HG02588 (cell line): Measurements from ENCODE around the gene ILF3.
"Not testable (repeated sequence)": the region's sequence is repeated elsewhere in the genome, so short reads cannot be mapped to it uniquely, and the experiment has no call there.

Experiments used
- ATAC-seq: cut with Tn5 transposase; IDR thresholded peaks from one replicate; pipeline ENCODE4 v1.9.1; 2021; ENCODE audit warnings: mild to moderate bottlenecking, moderate library complexity; ENCODE audit not compliant: unreplicated experiment

ILF3 gene

DNA sequence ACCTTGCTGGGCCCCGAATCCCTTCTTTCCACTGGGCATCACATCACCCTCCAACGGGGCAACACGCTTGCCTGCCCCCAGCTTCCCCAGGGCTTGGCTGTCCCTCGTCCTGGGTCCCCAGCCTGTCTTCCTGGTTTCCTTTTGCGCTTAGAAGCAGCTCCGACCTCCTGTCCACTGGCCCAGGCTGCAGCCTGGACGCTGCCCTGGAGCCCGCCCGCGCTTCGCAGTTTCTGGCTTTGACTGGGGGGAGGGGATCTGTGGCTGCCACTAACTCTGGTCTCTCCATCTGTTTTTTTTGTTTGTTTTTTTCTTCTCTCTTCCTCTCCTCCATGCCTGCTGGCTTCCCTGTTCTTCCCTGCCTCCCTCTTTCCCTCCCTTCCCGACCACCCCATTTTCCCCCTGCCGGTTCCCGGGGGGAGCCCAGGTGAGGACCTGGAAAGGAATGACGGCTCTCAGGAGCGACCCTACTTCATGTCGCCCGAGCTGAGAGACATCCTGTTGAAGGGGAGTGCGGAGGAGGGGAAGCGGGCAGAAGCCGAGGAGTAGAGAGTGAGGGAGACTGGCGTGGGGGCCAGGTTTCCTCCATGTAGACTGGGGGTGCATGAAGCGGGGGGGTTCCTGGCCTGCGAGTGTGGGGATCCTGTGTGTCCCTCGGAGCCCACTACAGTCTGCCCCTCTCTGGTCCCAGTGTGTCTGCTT lies 11.5 kb upstream of the ILF3 start:
- no peak for ATAC-seq

DNA sequence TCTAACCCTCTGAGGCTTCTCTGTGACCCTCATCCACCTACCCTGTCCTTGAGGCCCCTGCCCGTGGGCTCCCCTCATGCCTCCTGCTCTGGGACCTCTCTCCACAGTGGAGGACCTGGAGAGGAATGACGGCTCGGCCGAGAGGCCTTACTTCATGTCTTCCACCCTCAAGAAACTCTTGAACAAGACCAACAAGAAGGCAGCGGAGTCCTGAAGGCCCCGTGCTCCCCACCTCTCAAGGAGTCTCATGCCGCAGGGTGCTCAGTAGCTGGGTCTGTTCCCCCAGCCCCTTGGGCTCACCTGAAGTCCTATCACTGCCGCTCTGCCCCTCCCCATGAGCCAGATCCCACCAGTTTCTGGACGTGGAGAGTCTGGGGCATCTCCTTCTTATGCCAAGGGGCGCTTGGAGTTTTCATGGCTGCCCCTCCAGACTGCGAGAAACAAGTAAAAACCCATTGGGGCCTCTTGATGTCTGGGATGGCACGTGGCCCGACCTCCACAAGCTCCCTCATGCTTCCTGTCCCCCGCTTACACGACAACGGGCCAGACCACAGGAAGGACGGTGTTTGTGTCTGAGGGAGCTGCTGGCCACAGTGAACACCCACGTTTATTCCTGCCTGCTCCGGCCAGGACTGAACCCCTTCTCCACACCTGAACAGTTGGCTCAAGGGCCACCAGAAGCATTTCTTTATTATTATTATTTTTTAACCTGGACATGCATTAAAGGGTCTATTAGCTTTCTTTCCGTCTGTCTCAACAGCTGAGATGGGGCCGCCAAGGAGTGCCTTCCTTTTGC lies 10.8 kb upstream of the ILF3 start:
- ATAC-seq: no peak

DNA sequence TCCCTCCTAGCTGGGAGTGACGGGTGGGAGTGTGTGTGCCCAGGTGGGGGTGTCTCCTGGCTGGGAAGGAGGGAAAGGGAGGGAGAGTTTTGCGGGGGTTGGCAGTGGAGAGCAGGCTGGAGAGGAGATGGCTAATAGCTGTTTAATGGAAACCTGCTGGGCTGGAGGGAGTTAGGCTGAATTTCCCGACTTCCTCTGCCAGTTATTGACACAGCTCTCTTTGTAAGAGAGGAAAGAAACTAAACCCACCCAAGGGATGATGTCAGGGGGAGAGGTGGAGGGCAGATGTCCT lies 10.2 kb upstream of the ILF3 start:
- no peak for ATAC-seq

DNA sequence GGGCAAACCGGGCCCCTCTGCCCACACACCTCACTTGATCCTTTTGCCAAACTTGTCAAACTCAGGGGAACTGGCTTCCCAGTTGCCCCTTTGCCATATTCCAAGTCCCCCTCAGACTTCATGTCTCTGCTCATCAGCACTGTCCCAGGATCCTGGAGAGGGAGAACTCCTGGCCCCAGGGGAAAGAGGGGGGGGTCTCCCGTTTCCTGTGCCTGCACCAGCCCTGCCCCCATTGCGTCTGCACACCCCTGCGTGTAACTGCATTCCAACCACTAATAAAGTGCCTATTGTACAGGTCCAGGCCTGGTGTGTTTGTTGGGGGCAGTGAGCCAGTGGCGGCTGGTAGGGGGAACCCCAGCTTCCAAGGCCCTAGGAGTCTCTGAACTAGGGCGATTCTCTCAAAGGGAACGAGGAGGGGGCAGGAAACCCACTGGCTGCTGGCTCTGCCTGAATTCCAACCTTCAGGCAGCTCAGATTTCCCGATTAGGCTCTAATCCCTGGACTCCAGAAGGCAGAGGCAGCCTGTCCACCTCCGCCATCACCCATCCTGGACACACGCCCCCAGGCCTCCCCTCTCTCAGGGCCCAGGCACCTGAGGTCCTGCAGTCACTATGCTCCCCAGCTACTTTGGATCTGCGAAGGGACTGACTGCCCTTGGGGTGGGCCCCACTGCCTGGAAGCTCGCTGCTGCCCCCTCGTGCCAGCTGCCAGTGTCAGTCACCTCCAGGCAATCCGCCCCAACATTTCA lies 9.7 kb upstream of the ILF3 start:
- ATAC-seq: no peak

DNA sequence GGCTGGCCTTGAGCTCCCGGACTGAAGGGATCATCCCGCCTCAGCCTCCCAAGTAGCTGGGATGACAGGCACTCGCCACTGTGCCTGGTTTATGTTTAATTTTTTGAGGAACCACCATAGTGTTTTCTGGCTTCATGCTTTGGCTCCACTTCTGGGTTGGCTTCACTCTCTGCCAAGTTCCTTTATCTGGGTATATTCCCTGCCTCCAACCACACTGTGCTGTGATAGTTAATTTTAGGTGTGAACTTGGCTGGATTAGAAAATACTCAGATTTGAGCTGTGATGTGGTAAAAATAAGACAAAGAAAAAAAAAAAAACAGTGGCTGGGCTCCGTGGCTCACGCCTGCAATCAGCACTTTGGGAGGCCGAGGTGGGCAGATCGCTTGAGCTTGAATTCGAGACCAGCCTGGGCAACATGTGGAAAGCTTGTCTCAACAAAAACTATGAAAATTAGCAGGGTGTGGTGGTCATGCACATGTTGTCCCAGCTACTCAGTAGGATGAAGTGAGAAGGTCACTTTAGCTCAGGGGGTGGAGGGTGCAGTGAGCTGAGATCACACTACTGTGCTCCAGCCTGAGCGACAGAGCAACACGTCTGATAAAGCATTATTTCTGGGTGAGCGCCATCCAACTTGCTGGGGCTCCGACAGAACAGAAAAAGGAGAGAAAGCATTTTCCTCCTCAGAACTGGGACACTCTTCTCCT lies 7.5 kb upstream of the ILF3 start:
- no peak for ATAC-seq

DNA sequence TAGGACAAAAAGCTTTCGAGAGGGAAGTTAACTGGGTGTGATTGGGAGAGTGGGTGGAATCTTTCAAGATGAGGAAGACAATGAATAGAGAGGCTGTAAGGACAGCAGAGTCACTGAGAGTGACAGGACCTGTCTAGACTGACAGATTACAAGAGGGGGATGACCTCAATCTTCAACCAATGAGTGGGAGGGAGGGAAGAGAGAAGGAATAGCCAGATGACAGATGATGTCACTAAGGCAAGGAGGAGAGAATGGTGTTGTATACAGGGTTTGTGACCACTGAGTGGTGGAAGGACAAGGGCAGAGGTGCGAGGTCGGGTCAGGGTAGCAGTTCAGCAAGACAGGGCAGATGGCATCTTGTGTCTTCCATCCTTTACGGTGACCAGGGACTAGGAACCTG lies 5.8 kb upstream of the ILF3 start:
- ATAC-seq: no peak

DNA sequence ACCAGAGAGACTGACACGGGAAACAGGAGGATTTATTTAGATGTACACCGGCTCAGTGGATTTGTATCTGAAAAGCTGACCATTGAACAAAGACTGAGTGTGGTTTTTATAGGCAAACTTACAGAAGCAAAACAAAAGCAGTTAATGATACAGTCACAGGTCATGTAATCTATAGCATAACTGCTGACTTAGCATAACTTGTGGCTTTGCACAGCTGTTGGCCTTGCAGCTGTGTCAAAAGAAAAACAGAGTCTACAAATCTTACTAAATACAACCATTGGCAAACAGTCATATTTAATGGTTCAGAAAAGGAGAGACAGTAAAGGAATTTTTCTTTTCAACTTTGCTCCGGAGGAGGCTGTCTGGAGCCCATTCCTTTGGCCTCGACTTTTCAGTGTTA lies 2.3 kb upstream of the ILF3 start:
- ATAC-seq: no peak

DNA sequence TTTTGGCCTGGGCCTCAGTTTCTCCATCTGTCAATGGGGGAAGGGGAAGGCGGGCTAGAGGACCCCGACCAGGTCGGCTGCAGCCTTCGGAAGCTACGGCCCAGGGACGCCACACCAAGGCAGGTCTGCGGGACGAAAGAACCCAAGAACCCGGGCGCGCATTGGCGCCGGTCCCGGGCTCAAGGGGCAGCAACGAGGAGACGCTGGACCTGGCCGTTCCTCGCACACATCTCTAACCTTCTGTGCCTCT lies 739 bp upstream of the ILF3 start:
- no peak for ATAC-seq

DNA sequence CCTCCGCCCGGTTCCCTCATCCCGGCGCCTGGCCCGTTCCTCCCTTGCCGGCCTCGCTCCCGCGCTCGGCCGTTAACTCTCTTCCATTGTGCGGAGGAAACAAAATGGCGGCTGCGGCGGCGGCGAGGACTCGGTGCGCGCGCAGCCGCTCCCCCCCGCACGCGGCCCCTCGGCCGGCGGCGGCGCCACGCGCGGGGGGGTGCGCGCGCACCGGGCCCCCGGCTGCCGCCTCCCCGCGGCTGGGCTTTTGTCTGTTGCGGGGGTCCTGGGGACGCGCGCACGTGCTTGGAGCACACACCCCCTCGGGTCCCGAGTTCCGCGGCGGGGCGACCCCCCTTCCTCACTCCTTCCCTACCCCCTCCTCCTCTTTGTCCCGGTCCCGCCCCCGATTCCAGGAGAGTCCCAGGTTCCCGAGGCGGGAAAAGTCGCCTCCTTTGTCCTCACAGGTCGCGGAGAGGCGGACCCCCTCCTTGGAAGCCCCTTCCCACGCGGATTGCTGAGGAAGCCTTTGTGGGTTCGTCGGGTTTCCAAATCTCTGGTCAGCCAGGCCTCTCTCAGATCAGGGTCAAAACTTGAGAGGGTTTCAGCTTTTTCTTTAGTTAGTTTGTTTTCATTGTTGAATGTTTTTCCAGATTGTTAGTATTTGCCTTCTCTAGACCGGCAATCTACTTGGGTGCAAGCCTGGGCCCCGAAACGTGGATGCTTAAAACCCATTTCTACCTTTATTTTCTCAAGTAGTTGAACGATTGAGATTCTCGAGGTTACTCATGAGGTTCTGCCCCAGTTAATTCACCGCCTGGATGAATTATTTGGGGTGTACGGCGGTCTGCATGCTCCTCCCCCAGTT lies 687 bp downstream of the ILF3 start:
- no peak for ATAC-seq

DNA sequence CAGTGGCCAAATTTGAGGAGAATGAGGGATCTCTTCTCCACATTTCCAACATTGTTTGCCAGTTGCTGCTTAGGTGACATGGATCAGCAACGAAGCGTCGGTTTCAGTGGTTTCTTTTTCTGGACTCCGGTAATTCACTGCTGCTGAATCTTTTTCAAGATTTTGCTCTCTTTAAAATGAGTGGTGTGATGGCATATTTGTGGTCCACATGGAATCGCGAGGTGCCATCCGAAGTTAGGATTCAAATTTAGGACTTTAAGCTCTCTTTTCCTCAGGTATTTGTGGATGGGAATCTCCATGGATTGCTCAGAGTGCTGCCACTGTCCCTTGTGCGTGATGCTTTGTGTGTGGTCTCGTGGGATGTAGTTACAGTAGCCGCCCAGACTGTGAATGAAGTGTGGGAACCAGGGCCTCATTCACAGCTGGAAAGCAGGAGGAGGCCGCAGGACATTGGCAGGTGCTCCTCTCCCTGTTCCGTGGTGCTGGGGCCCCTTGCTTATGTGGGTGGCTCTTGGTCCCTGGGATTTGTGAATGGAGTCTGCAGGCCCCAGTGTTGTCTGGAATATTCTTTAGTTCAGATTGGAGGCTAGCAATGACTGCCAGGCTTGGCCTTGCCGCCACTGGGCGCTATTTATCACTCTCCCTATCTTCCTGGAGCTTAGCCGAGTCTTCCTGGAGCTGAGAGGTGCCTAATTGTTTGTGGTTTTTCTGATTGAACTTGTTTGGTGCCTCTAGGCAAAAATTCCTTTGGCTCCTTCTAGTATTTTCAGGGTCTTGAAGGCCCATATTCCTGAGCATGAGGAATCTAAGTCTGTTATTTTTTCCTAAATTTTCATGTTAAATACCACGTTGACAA lies 1.5 kb downstream of the ILF3 start:
- no peak for ATAC-seq

DNA sequence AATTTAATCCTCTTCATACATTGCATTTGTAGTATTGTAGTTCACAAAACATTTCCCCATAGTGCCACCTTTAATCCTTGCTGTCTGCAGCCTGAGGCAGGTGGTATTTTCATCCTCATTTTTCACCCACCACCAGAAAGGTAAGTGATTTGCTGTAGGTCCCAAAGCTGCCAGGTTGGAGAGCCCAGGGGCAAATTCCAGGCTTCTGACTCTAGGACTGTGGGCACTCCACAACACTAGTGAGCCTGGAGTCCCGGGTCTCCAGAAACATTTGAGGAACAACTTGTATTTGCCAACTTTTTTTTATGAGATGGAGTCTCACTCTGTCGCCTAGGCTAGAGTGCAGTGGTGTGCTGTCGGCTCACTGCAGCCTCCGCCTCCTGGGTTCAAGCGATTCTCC lies 6.2 kb downstream of the ILF3 start:
- no peak for ATAC-seq

DNA sequence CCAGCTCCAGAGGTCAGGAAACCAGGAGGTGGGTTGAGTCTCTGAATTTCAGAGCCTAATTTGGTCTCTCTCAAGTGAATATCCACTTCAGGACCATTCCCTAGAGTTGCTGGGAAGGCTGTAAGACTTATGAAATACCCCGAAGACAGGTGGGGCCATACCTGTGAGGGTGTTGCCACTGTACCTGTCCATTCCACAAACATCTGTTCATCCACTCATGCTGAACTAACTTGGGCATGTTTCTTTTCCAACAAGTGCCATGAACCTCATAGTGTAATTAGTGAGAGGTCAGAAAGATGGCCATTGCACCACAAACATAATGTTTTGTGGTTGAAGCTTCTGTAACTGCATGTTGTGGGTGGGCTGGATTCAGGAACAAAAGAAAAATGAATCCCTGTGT lies 7.8 kb downstream of the ILF3 start:
- ATAC-seq: no peak

DNA sequence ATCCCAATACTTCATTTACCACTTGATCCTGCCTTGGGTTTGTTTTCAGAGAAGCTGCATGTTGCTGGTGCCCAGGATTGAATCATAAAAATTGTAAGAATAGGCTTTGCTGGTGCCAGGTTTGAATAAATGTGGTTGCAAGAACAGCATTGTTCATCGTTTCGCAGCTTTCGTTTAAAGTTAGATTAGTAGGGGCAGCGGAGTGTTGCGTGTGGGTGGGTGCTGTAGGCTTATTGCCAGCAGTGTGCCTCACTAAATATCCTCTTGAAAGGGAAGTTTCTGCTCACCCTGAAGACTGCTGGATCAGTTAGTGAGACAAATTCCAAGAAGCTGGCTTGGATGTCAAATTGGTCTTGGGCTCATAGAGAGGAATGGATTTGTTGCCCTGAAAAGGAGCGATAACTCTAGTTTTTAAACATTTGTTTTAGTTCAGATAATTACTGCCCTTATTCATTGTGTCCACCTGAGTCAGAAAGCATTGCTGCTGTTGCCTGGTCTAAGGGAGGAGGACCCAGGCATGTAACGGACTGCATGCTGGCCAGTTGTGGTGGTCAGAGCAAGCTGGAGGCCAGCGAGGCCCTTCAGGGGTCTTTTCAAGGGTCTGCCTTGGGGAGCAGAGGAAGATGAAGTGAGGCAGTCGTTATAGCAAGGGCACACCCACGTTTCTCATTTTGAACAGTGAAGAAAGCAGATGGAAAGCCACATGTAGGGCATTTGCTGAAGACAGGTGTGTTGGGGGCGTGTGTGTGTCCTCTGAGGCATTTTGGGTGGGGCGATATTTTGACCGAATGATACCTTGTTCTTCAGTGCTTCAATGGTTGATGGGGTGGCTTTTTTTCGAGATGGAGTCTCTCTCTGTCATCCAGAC lies 8.5 kb downstream of the ILF3 start:
- ATAC-seq: no peak

DNA sequence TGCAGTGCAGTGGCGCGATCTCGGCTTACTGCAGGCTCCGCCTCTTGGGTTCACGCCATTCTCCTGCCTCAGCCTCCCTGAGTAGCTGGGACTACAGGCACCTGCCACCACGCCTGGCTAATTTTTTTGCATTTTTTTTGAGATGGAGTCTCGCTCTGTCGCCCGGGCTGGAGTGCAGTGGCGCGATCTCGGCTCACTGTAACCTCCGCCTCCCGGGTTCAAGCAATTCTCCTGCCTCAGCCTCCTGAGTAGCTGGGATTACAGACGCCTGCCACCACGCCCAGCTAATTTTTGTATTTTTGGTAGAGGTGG lies 9.1 kb downstream of the ILF3 start:
- ATAC-seq: not testable (repeated sequence)

DNA sequence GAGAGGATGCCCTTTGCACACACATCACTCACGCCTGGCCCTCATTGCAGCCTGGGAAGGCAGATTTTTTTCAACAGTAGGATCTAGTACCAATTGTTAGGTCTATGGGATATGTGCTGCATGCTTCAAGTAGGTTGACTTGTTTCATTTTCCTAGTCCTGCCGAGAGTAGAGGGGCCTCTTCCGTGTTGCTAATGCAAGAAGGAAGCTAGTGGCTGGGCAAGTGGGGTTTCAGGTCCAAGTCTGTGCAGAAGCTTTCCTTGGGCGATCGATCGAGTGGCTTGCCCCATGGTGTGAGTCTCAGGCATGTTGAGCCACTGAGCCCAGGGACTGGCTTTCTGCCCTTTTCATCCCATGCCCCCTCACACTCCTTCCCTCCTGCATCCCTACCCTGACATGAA lies 13.7 kb downstream of the ILF3 start:
- ATAC-seq: no peak

DNA sequence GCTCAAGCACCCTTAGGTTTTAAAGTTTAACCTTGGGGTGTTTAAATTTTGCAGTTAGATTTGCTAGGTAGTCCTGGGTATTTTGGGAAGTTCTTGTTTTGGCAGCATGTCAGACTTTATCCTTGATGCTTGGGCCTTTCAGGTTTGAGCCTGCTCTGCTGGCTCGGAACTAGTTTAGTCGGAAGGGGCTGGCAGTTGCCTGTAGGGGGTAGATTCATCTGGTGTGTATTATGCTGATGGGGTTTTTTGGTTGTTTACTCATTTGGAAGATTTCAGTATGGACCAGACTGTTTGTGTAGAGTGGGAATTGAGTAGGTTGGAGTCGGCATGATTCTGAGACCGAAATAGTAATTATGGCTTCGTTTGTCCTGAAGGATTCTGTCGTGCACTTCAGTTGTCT lies 15.1 kb downstream of the ILF3 start:
- ATAC-seq: no peak

DNA sequence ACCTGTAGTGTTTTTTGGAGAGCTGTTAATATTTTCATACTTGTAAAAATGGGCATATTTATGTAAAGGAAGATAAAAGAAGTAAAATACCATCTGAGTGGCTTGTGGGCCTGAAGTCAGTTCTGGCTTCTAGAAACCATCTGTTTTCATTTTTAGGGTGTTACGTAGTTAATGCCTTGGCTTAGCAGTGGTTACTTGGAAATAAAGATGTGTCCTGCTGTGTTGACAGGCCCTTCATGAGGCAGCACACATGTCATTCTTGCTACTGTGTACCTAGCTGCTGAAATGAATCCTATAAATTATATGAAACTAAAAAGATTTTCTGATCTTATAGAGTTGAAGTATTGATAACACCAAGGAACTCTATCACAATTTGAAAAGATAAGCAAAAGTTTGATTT lies 16.0 kb downstream of the ILF3 start:
- no peak for ATAC-seq

DNA sequence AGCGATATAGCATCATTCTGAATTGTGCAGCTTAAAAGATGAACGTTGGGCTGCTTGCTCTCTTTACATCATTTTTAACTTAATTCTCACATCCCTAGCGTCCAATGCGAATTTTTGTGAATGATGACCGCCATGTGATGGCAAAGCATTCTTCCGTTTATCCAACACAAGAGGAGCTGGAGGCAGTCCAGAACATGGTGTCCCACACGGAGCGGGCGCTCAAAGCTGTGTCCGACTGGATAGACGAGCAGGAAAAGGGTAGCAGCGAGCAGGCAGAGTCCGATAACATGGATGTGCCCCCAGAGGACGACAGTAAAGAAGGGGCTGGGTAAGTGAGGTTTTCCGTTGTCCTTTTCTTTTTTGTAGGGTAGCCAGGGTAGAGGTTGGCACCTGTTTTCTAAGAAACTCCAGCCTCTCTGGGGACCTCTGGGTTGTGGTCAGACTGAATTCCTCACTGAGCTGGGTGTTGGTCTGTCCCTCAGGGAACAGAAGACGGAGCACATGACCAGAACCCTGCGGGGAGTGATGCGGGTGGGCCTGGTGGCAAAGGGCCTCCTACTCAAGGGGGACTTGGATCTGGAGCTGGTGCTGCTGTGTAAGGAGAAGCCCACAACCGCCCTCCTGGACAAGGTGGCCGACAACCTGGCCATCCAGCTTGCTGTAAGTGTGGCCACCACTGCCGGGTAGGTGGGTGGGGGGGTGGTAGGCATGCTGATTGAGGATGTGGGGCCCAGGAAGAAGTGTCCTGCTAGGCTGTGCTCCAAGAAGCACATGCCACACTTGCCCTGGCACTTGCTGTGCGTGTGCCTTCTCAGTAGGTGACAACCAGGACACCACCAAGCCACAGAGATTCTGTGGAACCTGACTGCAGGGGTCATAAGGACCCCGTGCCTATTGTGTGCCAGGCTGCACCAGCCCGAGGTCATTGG lies 17.0 kb downstream of the ILF3 start:
- ATAC-seq: no peak
